Measurements from ENCODE around the gene GPX3.

GPX3 gene

GRCh38 chr5:151034422-151035379 lies 14.3 kb downstream of the GPX3 start:
- DNase-seq (ENCODE audit: low spot score): no peak

GRCh38 chr5:151036556-151036955 lies 16.2 kb downstream of the GPX3 start:
- no peak for DNase-seq (ENCODE audit: low spot score)

- DNase-seq (ENCODE audit: low spot score): no peak
Measured at GRCh38 chr5:151037561-151038411, 17.4 kb downstream of the GPX3 start.

GRCh38 chr5:151038412-151038745 lies 18.0 kb downstream of the GPX3 start:
- DNase-seq (ENCODE audit: low spot score): no peak

GRCh38 chr5:151038801-151039238 lies 18.4 kb downstream of the GPX3 start:
- DNase-seq (ENCODE audit: low spot score): peak; percentile 27

- no peak for DNase-seq (ENCODE audit: low spot score)
Measured at GRCh38 chr5:151039665-151040064, 19.3 kb downstream of the GPX3 start.

- peak; percentile 39 for DNase-seq (ENCODE audit: low spot score)
Measured at GRCh38 chr5:151040211-151040747, 19.9 kb downstream of the GPX3 start.

- DNase-seq (ENCODE audit: low spot score): no peak
Measured at GRCh38 chr5:151041577-151042268, 21.3 kb downstream of the GPX3 start.

GRCh38 chr5:151042453-151043093 lies 22.2 kb downstream of the GPX3 start:
- no peak for DNase-seq (ENCODE audit: low spot score)

GRCh38 chr5:151047814-151048425 lies 27.5 kb downstream of the GPX3 start:
- DNase-seq (ENCODE audit: low spot score): peak; percentile 34

GRCh38 chr5:151048526-151048925 lies 28.1 kb downstream of the GPX3 start:
- DNase-seq (ENCODE audit: low spot score): peak; percentile 24

GRCh38 chr5:151051066-151051930 lies 30.9 kb downstream of the GPX3 start:
- peak; percentile 36 for DNase-seq (ENCODE audit: low spot score)

GRCh38 chr5:151051931-151052608 lies 31.7 kb downstream of the GPX3 start:
- no peak for DNase-seq (ENCODE audit: low spot score)

- no peak for DNase-seq (ENCODE audit: low spot score)
Measured at GRCh38 chr5:151052836-151053235, 32.4 kb downstream of the GPX3 start.

- no peak for DNase-seq (ENCODE audit: low spot score)
Measured at GRCh38 chr5:151053796-151054462, 33.5 kb downstream of the GPX3 start.

- DNase-seq (ENCODE audit: low spot score): no peak
Measured at GRCh38 chr5:151054709-151055108, 34.3 kb downstream of the GPX3 start.

- DNase-seq (ENCODE audit: low spot score): no peak
Measured at GRCh38 chr5:151055336-151055735, 34.9 kb downstream of the GPX3 start.

GRCh38 chr5:151056379-151057325 lies 36.3 kb downstream of the GPX3 start:
- DNase-seq (ENCODE audit: low spot score): no peak
